Muscle of leg (tissue), 11 donors: Measurements from ENCODE around the gene NUP93. TPM values are rescaled to one million over a fixed set of nuclear protein-coding genes. Genes with fewer than 3 reads are reported as not detected.

Experiments
- DNase-seq: peaks from one replicate; pipeline ENCODE4 v3.0.0; 2013
- H3K27ac ChIP-seq: one replicate; pipeline ENCODE4 v1.5.1; 2013; ENCODE audit warnings: mild to moderate bottlenecking, low read length, control low read depth
- H3K27me3 ChIP-seq: one replicate; pipeline ENCODE4 v1.6.1; 2013; ENCODE audit warnings: low read length; ENCODE audit not compliant: control insufficient read depth, insufficient read depth
- H3K36me3 ChIP-seq: one replicate; pipeline ENCODE4 v1.6.1; 2013; ENCODE audit warnings: low read length; ENCODE audit not compliant: control insufficient read depth, insufficient read depth
- H3K4me1 ChIP-seq: one replicate; pipeline ENCODE4 v1.6.1; 2013; ENCODE audit warnings: low read length; ENCODE audit not compliant: control insufficient read depth, insufficient read depth
- H3K4me3 ChIP-seq: one replicate; pipeline ENCODE4 v1.5.1; 2013; ENCODE audit warnings: low read length, control low read depth
- H3K9me3 ChIP-seq: replicated peaks from 2 replicates; pipeline ENCODE4 v1.6.1; 2013; ENCODE audit warnings: low read depth, low read length; ENCODE audit not compliant: control insufficient read depth
- WGBS: methylation state at CpG from one replicate; pipeline ENCODE4 v1.1.5; 2013; ENCODE audit warnings: missing lambda C conversion rate; ENCODE audit not compliant: insufficient coverage; 5-methylcytosine and 5-hydroxymethylcytosine counted together
- polyA plus RNA-seq, 8 donors: library from polyadenylated mRNA; unstranded; fragments of 120-200 nt; gene quantifications; one replicate each; pipeline versions ENCODE4 v1.2.1 to v1.2.3, GENCODE V29; 2013; ENCODE audit warnings: inconsistent platforms in 1 of 8, low replicate concordance in 1 of 8; ENCODE audit not compliant: insufficient read length in 8 of 8, insufficient read depth in 1 of 8
- total RNA-seq: library from RNA; stranded (reverse); fragments of 120-200 nt; gene quantifications from one replicate; pipeline ENCODE4 v1.2.4, GENCODE V29; 2013

NUP93 gene
- total and polyA plus RNA-seq, 9 donors: 42.9 to 54.6 (median 45.9) TPM

DNA sequence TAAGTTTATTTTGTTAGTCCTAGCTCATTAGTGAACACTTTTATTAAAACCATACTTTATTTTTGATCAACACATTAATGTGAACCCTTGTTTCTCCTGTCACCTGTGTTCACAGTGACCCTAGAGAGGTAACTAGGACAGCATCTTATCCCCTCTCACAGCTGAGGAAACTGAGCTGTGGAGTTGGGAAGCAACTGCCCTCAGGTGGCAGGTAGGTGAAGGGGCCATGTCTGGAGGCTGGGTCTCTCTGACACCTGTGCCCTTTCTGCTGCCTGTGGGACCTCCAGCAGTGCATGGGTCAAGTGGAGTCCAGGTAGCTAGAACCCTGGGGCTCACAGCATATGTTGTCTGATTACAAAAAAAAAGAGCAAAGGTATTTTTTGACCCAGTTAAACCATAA, 112.2 kb downstream of the NUP93 start:
- no peaks in the 10 kb centered on the region for H3K9me3 ChIP-seq
- H3K27ac ChIP-seq: no peak overlapping the region
- DNase-seq: no peak
- no peak overlapping the region for H3K4me3 ChIP-seq
- peaks cover 6% of the 10 kb centered on the region for H3K4me1 ChIP-seq
- H3K27me3 ChIP-seq: no peaks in the 10 kb centered on the region
- H3K36me3 ChIP-seq: peaks cover 55% of the 10 kb centered on the region

DNA sequence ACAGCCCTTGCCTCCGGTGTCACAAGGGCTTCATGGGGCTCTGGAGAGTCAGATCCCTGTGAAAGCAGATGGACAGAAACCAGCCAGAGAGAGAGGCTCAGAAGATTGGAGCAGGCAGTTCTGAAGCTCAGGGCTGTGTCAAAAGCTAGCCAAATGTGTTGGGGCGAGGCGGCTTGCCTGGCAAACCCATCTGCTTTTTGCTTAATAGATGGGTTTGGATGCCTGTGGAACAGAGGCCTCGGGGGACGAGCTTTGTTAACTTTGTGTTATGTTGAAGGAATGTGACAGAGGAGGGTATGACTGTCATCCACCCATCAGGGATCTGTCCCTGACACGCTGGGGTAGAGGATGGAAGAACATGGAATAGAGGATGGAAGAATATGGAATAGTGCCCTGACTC, 114.1 kb downstream of the NUP93 start:
- no peak for DNase-seq
- Histone ChIP-seq H3K36me3 (peaks cover 44% of the 10 kb centered on the region), H3K9me3 (no peaks in the 10 kb centered on the region), H3K4me1 (peaks cover 9% of the 10 kb centered on the region), H3K4me3 (no peak overlapping the region), H3K27ac (no peak overlapping the region), H3K27me3 (no peaks in the 10 kb centered on the region)
- WGBS: 93% methylated on average over 5 of the region's 6 CpGs

DNA sequence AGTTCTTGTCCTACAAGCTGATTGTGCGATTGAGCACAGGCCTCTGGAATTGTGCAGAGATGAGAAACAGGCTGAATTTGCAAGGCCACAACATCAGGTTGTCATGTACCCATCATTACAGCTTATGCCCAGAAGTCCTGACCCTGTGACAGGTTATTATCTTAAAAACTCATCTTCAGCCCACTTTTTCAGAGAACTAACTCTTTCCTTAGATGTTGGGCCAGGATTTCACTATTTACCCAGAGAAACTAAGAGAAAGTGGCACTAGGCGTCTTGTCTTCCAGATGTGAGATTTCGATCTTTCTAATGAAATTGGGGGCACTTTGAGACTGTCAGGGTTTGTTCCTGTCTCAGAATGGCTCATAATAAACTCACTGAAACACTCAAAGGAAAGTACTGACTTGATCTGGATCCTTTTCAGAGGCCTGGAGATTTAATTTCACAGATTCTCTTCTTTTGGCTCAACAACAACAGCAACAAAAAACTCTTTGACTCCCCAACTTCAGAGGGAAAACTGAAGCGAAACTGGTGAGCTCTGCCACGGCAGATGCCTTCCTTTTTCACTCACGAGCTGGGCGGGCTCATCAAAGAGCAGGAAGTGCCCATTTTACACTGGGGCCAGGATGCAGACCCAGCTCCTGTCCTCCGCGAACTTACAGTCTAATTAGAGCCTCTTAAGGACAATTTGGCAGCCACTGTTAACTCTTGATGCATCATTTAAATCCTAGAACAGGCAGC, 117.4 kb downstream of the NUP93 start:
- Histone ChIP-seq H3K4me1 (peaks cover 16% of the 10 kb centered on the region), H3K27ac (no peak overlapping the region), H3K36me3 (peaks cover 30% of the 10 kb centered on the region), H3K9me3 (no peaks in the 10 kb centered on the region), H3K4me3 (no peak overlapping the region), H3K27me3 (no peaks in the 10 kb centered on the region)
- peak; percentile 41 for DNase-seq
- WGBS: 50% methylated on average over 7 of the region's 9 CpGs

DNA sequence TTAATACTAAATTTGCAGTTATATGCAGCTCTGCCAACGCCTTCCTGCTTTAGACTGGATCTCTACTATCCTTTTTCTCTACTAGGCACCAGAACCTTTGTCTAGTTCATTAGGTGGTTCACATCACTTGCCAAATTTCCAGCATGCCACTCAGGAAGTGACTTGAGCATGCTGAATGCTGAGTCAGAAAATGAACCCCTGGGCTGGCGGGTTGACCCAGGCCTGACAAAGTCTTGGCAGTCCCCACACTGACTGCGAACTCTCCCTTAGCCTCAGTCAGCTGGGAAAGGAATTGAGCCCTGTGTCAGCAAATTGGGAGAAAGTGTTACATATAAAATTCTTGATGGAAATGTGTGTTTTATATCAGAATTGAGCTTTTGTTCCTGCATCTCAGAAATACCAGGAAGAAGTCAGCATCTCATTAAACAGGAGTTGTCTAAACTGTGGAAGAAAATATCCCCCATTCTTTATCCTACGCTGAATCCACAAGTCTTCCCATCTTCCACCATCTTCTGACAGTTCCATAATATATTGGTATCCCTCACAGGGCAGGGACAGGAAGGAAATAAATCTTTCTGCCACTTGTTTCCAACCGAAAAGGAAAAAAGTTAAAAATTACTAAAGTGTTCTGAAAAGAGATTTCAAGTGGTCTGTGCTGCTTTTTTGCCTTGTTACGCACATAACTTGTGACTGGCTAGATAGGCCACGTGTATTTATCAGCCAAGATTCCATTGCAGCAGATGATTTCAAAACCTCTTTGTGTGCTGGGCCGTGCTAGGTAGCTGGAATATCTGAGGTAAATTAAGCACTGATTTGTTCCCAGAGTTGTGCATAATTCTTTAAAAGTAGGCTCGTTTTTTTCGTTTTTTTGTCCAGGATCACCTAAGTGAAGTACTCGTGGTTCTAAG, 118.4 kb downstream of the NUP93 start:
- Histone ChIP-seq H3K4me3 (no peak overlapping the region), H3K36me3 (peaks cover 21% of the 10 kb centered on the region), H3K27ac (no peak overlapping the region), H3K27me3 (no peaks in the 10 kb centered on the region), H3K9me3 (no peaks in the 10 kb centered on the region), H3K4me1 (peaks cover 16% of the 10 kb centered on the region)
- 68% methylated on average over 9 of the region's 11 CpGs for WGBS
- DNase-seq: peak; percentile 44

DNA sequence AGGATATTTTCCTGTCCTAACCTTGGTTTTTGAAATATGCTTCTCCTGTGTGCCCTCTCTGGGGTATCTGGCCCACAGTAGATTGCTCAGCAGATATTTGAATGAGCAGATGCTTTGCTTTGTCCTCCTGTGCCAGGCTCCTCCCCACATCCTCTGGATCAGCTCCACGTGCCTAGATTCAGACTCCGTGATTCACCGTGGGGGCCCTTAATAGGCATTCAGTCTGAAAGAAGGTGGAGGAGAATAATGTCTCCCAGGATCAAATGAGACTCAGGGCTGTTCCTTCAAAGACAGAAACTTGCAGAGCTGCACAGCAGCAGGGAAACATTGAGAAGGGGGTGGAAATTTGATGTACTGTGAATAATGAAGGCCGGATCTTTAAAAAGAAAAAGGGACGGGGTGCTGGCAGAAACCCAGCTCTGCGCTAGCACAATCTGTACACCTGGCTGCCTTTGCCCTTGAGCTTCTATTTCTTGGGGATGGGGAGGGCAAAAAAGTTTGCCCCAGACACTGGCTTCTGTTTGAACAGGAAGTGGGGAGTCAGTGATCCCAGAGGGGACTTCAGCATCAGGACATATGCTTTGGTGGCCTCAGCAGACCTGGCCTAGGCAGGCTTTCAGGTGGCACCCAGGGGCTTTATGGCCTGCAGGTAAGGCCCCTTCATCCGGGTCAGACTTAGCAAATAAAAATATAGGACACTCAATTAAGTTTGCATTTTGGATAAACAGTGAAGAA, 119.2 kb downstream of the NUP93 start:
- H3K36me3 ChIP-seq: peaks cover 16% of the 10 kb centered on the region
- 24% methylated on average over 6 of the region's 7 CpGs for WGBS
- DNase-seq: peak; percentile 35
- H3K4me3 ChIP-seq: no peak overlapping the region
- no peak overlapping the region for H3K27ac ChIP-seq
- no peaks in the 10 kb centered on the region for H3K9me3 ChIP-seq
- no peaks in the 10 kb centered on the region for H3K27me3 ChIP-seq
- peaks cover 16% of the 10 kb centered on the region for H3K4me1 ChIP-seq

DNA sequence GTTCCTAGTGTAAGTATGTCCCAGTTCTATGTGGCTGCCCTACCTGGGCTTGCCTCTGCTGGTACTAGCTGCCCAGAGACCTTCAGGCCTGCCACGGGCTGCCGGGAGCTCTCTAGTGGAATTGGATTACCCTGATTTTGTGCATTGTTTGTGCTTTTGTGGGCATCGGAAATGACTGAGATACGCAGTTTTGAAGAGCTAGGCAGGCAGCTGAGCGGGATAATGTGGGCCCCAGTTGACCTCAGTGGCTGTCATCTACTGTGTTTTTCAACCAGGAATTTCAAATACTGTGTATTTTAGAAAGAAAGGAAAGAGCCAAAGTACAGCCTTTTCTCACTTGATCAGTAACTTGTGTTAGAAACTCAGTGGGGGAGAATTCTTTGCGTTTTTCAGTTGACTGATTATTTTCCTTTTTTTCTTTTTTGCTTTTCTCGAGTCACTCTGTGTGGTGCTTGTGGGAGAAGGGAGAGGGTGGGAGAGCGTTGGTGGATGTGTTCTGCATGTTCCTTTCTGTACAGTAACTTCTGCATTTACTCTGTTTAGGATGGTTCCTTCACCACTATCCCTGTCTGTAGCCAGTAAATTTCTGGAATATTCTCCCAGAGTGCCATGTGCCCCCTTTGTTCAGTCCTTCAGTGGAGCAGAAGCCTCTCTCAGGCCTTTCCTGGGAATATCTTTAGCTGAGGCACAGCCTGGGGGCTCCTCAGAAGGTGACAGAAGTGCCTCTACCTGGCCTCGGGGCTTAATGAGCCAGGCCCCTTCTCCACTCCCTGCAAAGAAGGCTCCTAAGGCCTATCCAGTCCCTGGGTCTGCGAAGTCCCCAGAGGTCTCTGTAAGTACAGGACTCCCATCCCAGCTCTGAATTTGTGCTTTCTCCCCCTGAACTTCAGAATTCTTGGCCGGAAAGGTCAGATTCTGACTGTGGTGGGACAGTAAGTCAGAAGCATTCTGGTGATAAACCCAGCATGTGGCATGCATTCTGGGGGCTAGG, 120.1 kb downstream of the NUP93 start:
- DNase-seq: no peak

DNA sequence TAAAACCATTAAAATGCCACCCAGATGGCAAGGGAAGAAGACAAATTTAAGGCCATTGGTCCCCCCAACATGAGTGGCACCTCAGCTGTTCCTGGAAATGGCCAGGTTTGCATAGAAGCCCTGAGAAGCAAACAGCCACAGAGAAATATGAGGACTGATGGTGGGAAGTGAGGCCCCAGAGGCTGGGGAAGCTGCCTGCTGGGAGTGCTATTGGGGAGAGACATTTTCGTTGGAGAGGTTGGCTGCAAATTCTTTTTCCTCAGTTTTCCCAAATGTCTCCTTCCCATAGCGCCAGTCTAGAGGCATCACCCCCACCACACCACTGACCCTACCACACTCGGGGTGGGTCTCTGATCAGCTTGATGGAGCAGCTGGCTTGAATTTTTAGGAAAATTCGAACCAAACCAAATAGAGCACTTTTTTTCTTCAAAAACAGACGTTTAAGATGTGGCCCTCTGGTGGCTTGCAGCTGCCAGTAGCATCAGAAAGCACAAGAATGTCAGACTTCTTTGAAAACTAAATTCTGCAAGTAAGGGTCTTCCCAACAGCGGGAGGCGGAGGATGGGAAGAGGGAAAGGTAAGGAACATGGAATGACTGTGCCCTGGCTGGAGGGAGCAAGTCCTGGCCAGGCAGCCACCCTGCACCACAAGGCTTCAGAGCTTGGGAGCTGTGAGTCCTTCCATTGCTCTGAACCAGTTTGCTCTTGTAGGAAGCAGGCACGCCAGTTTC, 121.9 kb downstream of the NUP93 start:
- DNase-seq: no peak
- Histone ChIP-seq H3K4me1 (peaks cover 16% of the 10 kb centered on the region), H3K36me3 (no peaks in the 10 kb centered on the region), H3K27me3 (no peaks in the 10 kb centered on the region), H3K9me3 (no peaks in the 10 kb centered on the region), H3K27ac (no peak overlapping the region), H3K4me3 (no peak overlapping the region)
- 64% methylated on average over 4 of the region's 8 CpGs for WGBS

More for the DNA sequence above, 120.1 kb downstream of the NUP93 start:
- H3K4me1 ChIP-seq: peaks cover 16% of the 10 kb centered on the region
- WGBS: 80% methylated on average over 9 of the region's 11 CpGs
- H3K36me3 ChIP-seq: peaks cover 11% of the 10 kb centered on the region
- H3K4me3 ChIP-seq: no peak overlapping the region
- H3K27ac ChIP-seq: no peak overlapping the region
- no peaks in the 10 kb centered on the region for H3K27me3 ChIP-seq
- H3K9me3 ChIP-seq: no peaks in the 10 kb centered on the region

DNA sequence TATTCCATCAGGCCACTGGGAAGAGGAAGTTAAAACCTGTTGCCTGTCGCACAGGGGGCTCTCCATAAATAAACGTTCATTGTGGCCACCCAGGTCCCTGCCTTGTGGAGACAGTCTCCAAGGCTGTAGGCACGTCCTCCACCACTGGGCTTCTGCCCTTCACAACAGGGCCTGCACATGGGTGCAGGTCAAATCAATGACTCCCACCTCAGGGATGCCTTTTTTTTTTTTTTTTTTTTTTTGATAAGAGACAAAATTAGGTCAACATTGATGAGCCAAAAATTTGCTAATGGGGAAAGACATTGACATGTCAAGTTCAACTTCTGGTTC, 122.4 kb downstream of the NUP93 start:
- WGBS: 50% methylated on average over 3 of the region's 3 CpGs
- Histone ChIP-seq H3K4me3 (no peak overlapping the region), H3K36me3 (no peaks in the 10 kb centered on the region)

DNA sequence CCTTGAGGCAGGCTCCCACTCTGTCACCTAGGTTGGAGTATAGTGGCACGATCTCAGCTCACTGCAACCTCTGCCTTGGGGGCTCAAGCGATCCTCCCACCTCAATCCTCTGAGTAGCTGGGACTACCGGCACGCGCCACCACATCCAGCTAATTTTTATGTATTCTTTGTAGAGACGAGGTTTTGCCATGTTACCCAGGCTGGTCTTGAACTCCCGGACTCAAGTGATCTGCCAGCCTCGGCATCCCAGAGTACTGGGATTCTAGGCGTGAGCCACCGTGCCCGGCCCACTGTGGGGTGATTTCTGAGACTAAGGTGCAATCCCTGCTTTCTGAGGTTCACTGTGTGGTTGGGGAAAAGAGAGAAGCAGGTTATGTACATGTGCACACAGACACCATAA, 123.0 kb downstream of the NUP93 start:
- no peaks in the 10 kb centered on the region for H3K27me3 ChIP-seq
- no peaks in the 10 kb centered on the region for H3K9me3 ChIP-seq
- no peaks in the 10 kb centered on the region for H3K36me3 ChIP-seq
- no peak overlapping the region for H3K4me3 ChIP-seq
- H3K4me1 ChIP-seq: peaks cover 16% of the 10 kb centered on the region
- no peak for DNase-seq
- 97% methylated on average over 6 of the region's 11 CpGs for WGBS
- no peak overlapping the region for H3K27ac ChIP-seq

More for the DNA sequence above, 122.4 kb downstream of the NUP93 start:
- no peak for DNase-seq
- peaks cover 16% of the 10 kb centered on the region for H3K4me1 ChIP-seq
- H3K9me3 ChIP-seq: no peaks in the 10 kb centered on the region
- H3K27me3 ChIP-seq: no peaks in the 10 kb centered on the region
- H3K27ac ChIP-seq: no peak overlapping the region
